Esophagus squamous epithelium (tissue), 5 donors: Measurements from ENCODE around the gene LNX2. TPM values are rescaled to one million over a fixed set of nuclear protein-coding genes. Genes with fewer than 3 reads are reported as not detected.

Experiments
- DNase-seq: peaks from one replicate; lab custom pipeline; 2025; lab: John Stamatoyannopoulos, UW
- H3K27ac ChIP-seq, 4 donors: fragments of 200-600 bp; sonication (generic); one replicate each; pipeline ENCODE4 v1.5.1; 2016 to 2019; ENCODE audit warnings: mild to moderate bottlenecking in 1 of 4
- H3K27me3 ChIP-seq, 4 donors: fragments of 200-600 bp; sonication (generic); 1 replicate in 3 of 4; 2 replicates in 1 of 4; pipeline versions ENCODE4 v1.5.1 to v1.6.0; 2017 to 2021; ENCODE audit warnings: antibody characterized with exemption in 1 of 4
- H3K36me3 ChIP-seq, 3 donors: fragments of 200-600 bp; sonication (generic); one replicate each; pipeline ENCODE4 v1.5.1; 2016 to 2019
- H3K4me1 ChIP-seq, 3 donors: fragments of 200-600 bp; sonication (generic); one replicate each; pipeline ENCODE4 v1.5.1; 2017 to 2019
- H3K4me3 ChIP-seq, 4 donors: fragments of 200-600 bp; sonication (generic); 1 replicate in 3 of 4; 2 replicates in 1 of 4; pipeline ENCODE4 v1.5.1; 2016 to 2019; ENCODE audit warnings: mild to moderate bottlenecking in 2 of 4, moderate library complexity in 1 of 4
- H3K9me3 ChIP-seq, 3 donors: fragments of 200-600 bp; sonication (generic); one replicate each; pipeline ENCODE4 v1.5.1; 2016 to 2019
- POLR2A ChIP-seq, 4 donors: fragments of 450-650 bp; IDR thresholded peaks; one replicate each; pipeline ENCODE4 v1.6.1; 2017; ENCODE audit warnings: antibody characterized with exemption in 4 of 4, mild to moderate bottlenecking in 4 of 4, moderate library complexity in 3 of 4
- WGBS, 2 donors: methylation state at CpG; one replicate each; pipeline ENCODE4 v1.1.5; 2018; 5-methylcytosine and 5-hydroxymethylcytosine counted together
- intact Hi-C: fragments of 100-400 bp; cut with DNase I; formaldehyde crosslinking; loops from one replicate; pipeline ENCODE4 v1.15.0; 2022
- total RNA-seq, 4 donors: library from RNA; depleted of rRNA; stranded (reverse); fragments of >200 nt; gene quantifications; one replicate each; pipeline ENCODE4 v1.1.0, GENCODE V29; 2016
- TF ChIP-seq, protein P1 (sequence below), 6 experiments: fragments of 450-650 bp in 4 of 6; fragments of 200-600 bp in 2 of 6; sonication (generic) in 2 of 6; IDR thresholded peaks; one replicate each; pipeline ENCODE4 v1.5.1; 2016 to 2019; ENCODE audit warnings: antibody characterized with exemption in 6 of 6, mild to moderate bottlenecking in 4 of 6, moderate library complexity in 4 of 6
- donor health status: DM: yes; HTN: yes; CAD: no.

LNX2 gene
- total RNA-seq, 4 donors from 2014 or later: 12.2 to 16.5 (median 14.9) TPM

DNA sequence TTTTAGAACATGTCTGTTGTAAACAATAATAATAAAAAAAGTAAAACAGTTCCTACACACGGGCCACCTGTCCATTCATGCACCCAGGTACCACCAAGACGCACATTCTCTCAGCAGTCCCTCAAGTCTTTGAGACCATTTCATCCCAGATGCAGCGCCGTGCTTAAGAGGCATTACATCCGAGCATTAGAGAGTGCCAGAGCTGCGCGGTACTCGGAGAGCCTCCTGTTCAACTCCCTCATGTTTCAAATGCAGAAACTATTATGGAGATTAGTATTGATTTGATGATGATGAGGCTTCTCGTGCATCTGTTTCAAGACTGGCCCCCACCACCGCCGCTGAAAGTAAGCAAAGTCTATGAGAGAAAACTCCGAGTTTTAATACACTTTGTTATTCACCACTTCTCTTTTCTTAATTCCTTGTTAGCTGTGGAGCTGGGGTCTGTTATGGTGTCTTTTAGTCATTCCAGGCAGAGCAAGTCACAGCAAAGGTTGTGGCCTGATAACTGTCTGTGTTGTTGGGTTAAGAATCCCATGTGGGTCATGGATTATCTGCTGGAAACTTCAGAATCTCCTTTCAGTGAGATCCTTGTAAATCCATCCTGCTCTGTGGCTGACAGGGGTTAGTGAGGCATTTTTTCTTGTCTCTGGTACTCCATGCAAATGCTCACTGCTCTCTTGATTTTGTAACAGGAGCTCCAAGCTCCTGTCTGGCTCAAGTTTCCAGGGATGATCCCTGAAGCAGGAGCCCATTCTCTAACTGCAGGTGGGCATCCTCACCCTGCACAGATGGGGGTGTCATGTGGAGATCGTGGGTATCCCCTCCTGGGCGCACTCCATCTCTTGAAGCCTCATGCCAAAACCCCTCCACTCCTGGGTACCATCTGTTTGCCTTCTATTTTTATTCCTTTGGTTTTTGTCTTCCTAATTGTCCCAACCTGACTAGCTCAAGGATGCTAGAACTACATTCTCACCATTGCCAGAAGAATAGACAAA is 95.1 kb downstream of the LNX2 start:
- 73 to 79% methylated on average over 14 of the region's 14 CpGs for WGBS, 2 donors
- peaks cover 0 to 9% (median 0%) of the 10 kb centered on the region in 4 donors for H3K27me3 ChIP-seq
- intact Hi-C loops: no loop called here
- H3K27ac ChIP-seq: no peak overlapping the region
- no peak overlapping the region for H3K4me3 ChIP-seq
- no peak for DNase-seq
- TF ChIP-seq, protein P1, sequence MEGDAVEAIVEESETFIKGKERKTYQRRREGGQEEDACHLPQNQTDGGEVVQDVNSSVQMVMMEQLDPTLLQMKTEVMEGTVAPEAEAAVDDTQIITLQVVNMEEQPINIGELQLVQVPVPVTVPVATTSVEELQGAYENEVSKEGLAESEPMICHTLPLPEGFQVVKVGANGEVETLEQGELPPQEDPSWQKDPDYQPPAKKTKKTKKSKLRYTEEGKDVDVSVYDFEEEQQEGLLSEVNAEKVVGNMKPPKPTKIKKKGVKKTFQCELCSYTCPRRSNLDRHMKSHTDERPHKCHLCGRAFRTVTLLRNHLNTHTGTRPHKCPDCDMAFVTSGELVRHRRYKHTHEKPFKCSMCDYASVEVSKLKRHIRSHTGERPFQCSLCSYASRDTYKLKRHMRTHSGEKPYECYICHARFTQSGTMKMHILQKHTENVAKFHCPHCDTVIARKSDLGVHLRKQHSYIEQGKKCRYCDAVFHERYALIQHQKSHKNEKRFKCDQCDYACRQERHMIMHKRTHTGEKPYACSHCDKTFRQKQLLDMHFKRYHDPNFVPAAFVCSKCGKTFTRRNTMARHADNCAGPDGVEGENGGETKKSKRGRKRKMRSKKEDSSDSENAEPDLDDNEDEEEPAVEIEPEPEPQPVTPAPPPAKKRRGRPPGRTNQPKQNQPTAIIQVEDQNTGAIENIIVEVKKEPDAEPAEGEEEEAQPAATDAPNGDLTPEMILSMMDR (IDR thresholded peaks at IDR 0.05): no peak
- TF ChIP-seq POLR2A (IDR thresholded peaks at IDR 0.05): no peak
- no peaks in the 10 kb centered on the region for H3K9me3 ChIP-seq
- H3K36me3 ChIP-seq: no peaks in the 10 kb centered on the region
- H3K4me1 ChIP-seq: no peaks in the 10 kb centered on the region

DNA sequence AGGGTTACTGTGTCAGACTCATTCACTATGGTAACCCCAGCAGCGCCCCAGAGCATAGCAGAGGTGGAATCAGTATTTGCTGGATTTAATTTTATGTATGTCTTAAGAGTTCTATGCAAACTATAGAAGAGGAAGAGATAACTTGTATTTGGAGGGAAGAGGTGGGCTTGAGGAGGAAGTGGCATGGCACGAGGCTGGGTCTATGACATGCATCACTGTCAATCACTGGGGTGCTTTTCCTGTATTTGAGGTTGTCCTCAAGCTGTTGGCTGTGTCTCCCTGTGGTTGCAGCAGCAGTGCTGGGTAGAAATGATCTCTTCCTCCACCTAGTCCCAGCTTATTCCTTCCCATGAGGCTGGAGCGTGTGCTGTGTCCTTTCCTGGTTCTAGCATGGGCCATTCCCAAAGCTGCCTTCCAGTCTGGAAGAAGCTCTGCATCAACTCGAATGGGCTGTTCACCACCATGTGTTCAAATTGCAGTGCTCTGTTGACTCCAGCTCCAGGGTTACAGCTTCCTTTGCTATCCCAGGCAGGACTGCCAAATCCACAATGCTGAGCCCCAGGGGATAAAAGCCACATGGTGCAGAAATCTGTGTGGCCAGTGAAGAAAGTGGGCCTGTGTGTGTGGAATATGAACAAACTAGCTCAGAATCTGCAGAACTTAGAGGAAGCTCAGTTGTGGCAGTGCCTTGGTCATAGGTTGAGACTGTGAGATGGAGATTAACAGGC is 96.8 kb downstream of the LNX2 start:
- Histone ChIP-seq H3K36me3 (no peaks in the 10 kb centered on the region), H3K4me1 (no peaks in the 10 kb centered on the region), H3K9me3 (no peaks in the 10 kb centered on the region), H3K27me3 (peaks cover 0 to 9% (median 0%) of the 10 kb centered on the region in 4 donors), H3K4me3 (no peak overlapping the region), H3K27ac (no peak overlapping the region)
- 44 to 67% methylated on average over 3 to 4 of the region's 4 CpGs for WGBS, 2 donors
- TF ChIP-seq, protein P1 (IDR thresholded peaks at IDR 0.05): no peak
- TF ChIP-seq POLR2A (IDR thresholded peaks at IDR 0.05): no peak
- intact Hi-C loops: no loop called here
- DNase-seq: no peak

DNA sequence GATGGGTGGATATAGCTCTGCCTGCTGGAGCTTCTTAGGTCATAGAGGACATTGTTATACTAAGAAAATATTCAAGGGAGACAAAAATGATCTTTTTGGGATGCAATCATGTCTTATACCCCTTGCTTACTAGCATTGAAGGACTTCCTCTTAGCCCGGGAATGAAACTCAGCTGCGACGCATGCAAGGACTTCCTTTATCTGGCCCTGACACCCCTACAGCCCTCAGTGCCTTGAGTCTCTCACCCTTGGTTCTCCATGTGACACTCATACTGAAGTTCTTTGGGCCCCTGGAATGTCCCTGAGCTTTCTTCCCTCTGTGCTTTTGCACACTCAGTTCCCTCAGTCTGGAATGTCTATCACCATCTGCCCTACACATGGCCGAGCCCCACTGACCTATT is 97.5 kb downstream of the LNX2 start:
- no peaks in the 10 kb centered on the region for H3K9me3 ChIP-seq
- intact Hi-C loops: no loop called here
- no peaks in the 10 kb centered on the region for H3K4me1 ChIP-seq
- WGBS, 2 donors: 45 to 75% methylated on average over 4 of the region's 4 CpGs
- H3K27ac ChIP-seq: no peak overlapping the region
- H3K27me3 ChIP-seq: peaks cover 0 to 9% (median 0%) of the 10 kb centered on the region in 4 donors
- no peak for DNase-seq
- no peaks in the 10 kb centered on the region for H3K36me3 ChIP-seq
- TF ChIP-seq, protein P1 (IDR thresholded peaks at IDR 0.05): no peak
- TF ChIP-seq POLR2A (IDR thresholded peaks at IDR 0.05): no peak
- H3K4me3 ChIP-seq: no peak overlapping the region

DNA sequence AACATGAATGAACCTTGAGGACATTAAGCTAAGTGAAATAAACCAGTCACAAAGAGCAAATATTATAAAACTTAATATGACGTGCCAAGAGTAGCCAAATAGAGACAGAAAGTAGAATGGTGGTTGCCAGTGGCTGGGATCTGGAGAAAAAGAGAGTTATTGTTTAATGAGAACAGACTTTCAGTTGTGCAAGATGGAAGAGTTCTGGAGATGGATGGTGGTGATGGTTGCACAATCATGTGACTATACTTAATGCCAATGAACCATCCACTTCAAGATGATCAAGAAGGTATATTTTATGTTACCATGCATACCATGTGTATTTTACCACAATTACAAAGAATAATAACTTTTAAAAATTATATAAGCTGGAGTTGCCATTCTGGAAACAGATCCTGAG is 104.2 kb downstream of the LNX2 start:
- Histone ChIP-seq H3K9me3 (no peaks in the 10 kb centered on the region), H3K4me1 (no peaks in the 10 kb centered on the region), H3K4me3 (no peak overlapping the region), H3K27ac (no peak overlapping the region), H3K36me3 (no peaks in the 10 kb centered on the region), H3K27me3 (peaks cover 0 to 15% (median 0%) of the 10 kb centered on the region in 4 donors)
- 50 to 64% methylated on average over 1 of the region's 1 CpG for WGBS, 2 donors
- TF ChIP-seq, protein P1 (IDR thresholded peaks at IDR 0.05): no peak
- no peak for TF ChIP-seq POLR2A (IDR thresholded peaks at IDR 0.05)
- intact Hi-C loops: no loop called here
- DNase-seq: no peak
